ENCODE data around the gene CARTPT. TPM values are rescaled to one million over a fixed set of nuclear protein-coding genes. Genes with fewer than 3 reads are reported as not detected.
A peak's percentile ranks its signal among the peaks of the same experiment; 100 is the strongest.

CARTPT gene
- total RNA-seq, 2 donors from 2014 or later: 1.5 to 5.9 TPM

GRCh38 chr5:71705421-71705820, 13.7 kb upstream of the CARTPT start:
- DNase-seq (ENCODE audit: low spot score): no peak
- H3K4me3 ChIP-seq: no peak overlapping the region
- no peaks in the 10 kb centered on the region for H3K27me3 ChIP-seq (replicated peaks; ENCODE audit: insufficient read depth)
- H3K4me1 ChIP-seq (replicated peaks): no peaks in the 10 kb centered on the region
- no peak for TF ChIP-seq CTCF (IDR thresholded peaks at IDR 0.05)
- TF ChIP-seq POLR2A (IDR thresholded peaks at IDR 0.05): no peak
- TF ChIP-seq POLR2AphosphoS5 (IDR thresholded peaks at IDR 0.05): no peak
- 83% methylated on average over 5 of the region's 5 CpGs for WGBS
- no peak overlapping the region for H3K27ac ChIP-seq
- no peaks in the 10 kb centered on the region for H3K36me3 ChIP-seq
- H3K9me3 ChIP-seq: no peaks in the 10 kb centered on the region
- intact Hi-C loops (cut with DNase I): no loop called here

GRCh38 chr5:71706906-71707305, 12.2 kb upstream of the CARTPT start:
- TF ChIP-seq CTCF (IDR thresholded peaks at IDR 0.05) (no peak), POLR2A (IDR thresholded peaks at IDR 0.05) (no peak), POLR2AphosphoS5 (IDR thresholded peaks at IDR 0.05) (no peak)
- H3K27ac ChIP-seq: no peak overlapping the region
- intact Hi-C loops (cut with DNase I): no loop called here
- 66% methylated on average over 3 of the region's 3 CpGs for WGBS
- no peaks in the 10 kb centered on the region for H3K36me3 ChIP-seq
- no peak overlapping the region for H3K4me3 ChIP-seq
- no peaks in the 10 kb centered on the region for H3K9me3 ChIP-seq
- no peaks in the 10 kb centered on the region for H3K27me3 ChIP-seq (replicated peaks; ENCODE audit: insufficient read depth)
- H3K4me1 ChIP-seq (replicated peaks): no peaks in the 10 kb centered on the region
- DNase-seq (ENCODE audit: low spot score): no peak

GRCh38 chr5:71711610-71712009, 7.5 kb upstream of the CARTPT start:
- H3K4me3 ChIP-seq: no peak overlapping the region
- WGBS: 74% methylated on average over 4 of the region's 4 CpGs
- H3K4me1 ChIP-seq (replicated peaks): peaks cover 8% of the 10 kb centered on the region
- no peaks in the 10 kb centered on the region for H3K36me3 ChIP-seq
- TF ChIP-seq POLR2A (IDR thresholded peaks at IDR 0.05) (no peak), POLR2AphosphoS5 (IDR thresholded peaks at IDR 0.05) (no peak), CTCF (IDR thresholded peaks at IDR 0.05) (no peak)
- H3K27ac ChIP-seq: no peak overlapping the region
- no peaks in the 10 kb centered on the region for H3K9me3 ChIP-seq
- intact Hi-C loops (cut with DNase I): no loop called here
- no peaks in the 10 kb centered on the region for H3K27me3 ChIP-seq (replicated peaks; ENCODE audit: insufficient read depth)
- DNase-seq (ENCODE audit: low spot score): no peak

GRCh38 chr5:71714911-71715310, 4.2 kb upstream of the CARTPT start:
- WGBS: 6% methylated on average over 2 of the region's 2 CpGs
- peak; percentile 95 for TF ChIP-seq POLR2AphosphoS5 (IDR thresholded peaks at IDR 0.05)
- TF ChIP-seq CTCF (IDR thresholded peaks at IDR 0.05): no peak
- no peak for TF ChIP-seq POLR2A (IDR thresholded peaks at IDR 0.05)
- DNase-seq (ENCODE audit: low spot score): peak; percentile 63
- Histone ChIP-seq H3K4me1 (replicated peaks) (peaks cover 8% of the 10 kb centered on the region), H3K4me3 (no peak overlapping the region), H3K36me3 (no peaks in the 10 kb centered on the region), H3K9me3 (no peaks in the 10 kb centered on the region), H3K27me3 (replicated peaks; ENCODE audit: insufficient read depth) (no peaks in the 10 kb centered on the region), H3K27ac (peak overlapping the region in 1 of 2 donors; percentile 50)
- intact Hi-C loops (cut with DNase I): no loop called here

GRCh38 chr5:71727978-71728377, 8.9 kb downstream of the CARTPT start:
- Histone ChIP-seq H3K36me3 (no peaks in the 10 kb centered on the region), H3K27ac (no peak overlapping the region), H3K27me3 (replicated peaks; ENCODE audit: insufficient read depth) (no peaks in the 10 kb centered on the region), H3K4me1 (replicated peaks) (no peaks in the 10 kb centered on the region), H3K9me3 (no peaks in the 10 kb centered on the region), H3K4me3 (no peak overlapping the region)
- 79% methylated on average over 2 of the region's 2 CpGs for WGBS
- TF ChIP-seq POLR2A (IDR thresholded peaks at IDR 0.05) (no peak), POLR2AphosphoS5 (IDR thresholded peaks at IDR 0.05) (no peak), CTCF (IDR thresholded peaks at IDR 0.05) (no peak)
- DNase-seq (ENCODE audit: low spot score): no peak
- intact Hi-C loops (cut with DNase I): no loop called here
